LNCaP clone FGC (cell line): ENCODE data around the gene POLR3K.
A peak's percentile ranks its signal among the peaks of the same experiment; 100 is the strongest.
"Not testable (repeated sequence)": the region's sequence is repeated elsewhere in the genome, so short reads cannot be mapped to it uniquely, and the experiment has no call there.

Experiments
- DNase-seq: peaks from one replicate; pipeline ENCODE4 v3.0.0-alpha.2; 2011; ENCODE audit warnings: low read depth
- H3K4me3 ChIP-seq: 2 replicates; pipeline ENCODE4 v1.5.1; 2011; ENCODE audit warnings: mild to moderate bottlenecking, low read depth, low read length, control low read depth
- TF ChIP-seq, protein P1 (sequence below): IDR thresholded peaks from 2 replicates; pipeline ENCODE4 v1.5.1; 2012; ENCODE audit warnings: mild to moderate bottlenecking; ENCODE audit not compliant: control insufficient read depth, insufficient read depth; ENCODE audit errors: extremely low read depth

Gene POLR3K

DNA sequence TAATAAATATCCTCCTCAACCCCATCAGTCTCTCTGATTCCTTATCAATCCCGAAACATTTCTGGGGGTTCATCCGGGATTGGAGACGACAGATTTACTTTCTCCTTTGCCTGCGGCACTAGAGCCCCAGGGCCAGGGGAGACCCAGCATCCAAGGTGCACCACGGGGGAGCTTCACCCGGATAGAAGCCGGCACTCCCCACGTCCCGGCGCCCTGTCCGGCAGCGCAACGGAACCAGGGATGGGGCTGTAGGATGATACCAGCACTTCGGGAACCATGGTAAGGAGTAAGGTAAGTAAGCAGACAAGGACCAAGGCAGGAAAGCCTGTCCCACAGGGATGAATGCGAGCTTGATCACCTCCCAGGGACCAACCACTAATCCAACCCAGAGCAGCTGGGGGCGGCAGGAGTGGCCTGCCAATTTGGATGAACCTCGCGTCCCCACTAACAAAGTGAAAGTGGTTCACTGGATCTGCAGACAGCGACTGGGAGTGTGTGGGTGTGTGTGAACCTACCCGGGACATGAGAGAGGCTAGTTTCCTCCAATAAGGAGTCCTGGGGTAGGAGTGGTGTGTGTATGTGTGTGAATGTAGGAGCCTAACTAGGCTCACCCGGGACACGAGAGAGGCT is 11.9 kb downstream of the POLR3K start:
- TF ChIP-seq, protein P1, sequence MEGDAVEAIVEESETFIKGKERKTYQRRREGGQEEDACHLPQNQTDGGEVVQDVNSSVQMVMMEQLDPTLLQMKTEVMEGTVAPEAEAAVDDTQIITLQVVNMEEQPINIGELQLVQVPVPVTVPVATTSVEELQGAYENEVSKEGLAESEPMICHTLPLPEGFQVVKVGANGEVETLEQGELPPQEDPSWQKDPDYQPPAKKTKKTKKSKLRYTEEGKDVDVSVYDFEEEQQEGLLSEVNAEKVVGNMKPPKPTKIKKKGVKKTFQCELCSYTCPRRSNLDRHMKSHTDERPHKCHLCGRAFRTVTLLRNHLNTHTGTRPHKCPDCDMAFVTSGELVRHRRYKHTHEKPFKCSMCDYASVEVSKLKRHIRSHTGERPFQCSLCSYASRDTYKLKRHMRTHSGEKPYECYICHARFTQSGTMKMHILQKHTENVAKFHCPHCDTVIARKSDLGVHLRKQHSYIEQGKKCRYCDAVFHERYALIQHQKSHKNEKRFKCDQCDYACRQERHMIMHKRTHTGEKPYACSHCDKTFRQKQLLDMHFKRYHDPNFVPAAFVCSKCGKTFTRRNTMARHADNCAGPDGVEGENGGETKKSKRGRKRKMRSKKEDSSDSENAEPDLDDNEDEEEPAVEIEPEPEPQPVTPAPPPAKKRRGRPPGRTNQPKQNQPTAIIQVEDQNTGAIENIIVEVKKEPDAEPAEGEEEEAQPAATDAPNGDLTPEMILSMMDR = no peak
- no peak overlapping the region for H3K4me3 ChIP-seq
- DNase-seq = no peak

GRCh38 chr16:38941-39892 is 14.2 kb downstream of the POLR3K start:
- H3K4me3 ChIP-seq = no peak overlapping the region
- peak; percentile 30 for DNase-seq
- TF ChIP-seq, protein P1 = no peak

DNA sequence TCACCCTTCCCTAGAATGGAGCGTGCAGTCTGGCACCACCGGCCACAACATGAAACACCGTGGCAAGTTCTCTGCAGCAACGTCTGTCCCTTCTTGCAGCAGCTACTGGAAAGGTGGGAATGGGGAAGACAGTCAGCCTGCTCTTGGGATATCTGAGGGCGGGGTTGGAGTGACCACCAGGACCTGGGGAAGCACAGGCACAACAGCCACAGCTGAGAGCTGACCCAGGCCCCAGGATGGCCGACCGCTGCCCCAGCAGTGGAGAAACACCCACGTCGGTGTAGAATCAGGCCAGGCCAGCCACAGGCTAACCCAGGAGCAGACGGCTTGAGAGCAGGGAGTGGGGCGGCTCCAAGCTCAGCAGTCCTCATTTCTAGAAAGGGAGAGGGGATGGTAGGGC is 15.2 kb downstream of the POLR3K start:
- H3K4me3 ChIP-seq, DNase-seq: not testable (repeated sequence)

DNA sequence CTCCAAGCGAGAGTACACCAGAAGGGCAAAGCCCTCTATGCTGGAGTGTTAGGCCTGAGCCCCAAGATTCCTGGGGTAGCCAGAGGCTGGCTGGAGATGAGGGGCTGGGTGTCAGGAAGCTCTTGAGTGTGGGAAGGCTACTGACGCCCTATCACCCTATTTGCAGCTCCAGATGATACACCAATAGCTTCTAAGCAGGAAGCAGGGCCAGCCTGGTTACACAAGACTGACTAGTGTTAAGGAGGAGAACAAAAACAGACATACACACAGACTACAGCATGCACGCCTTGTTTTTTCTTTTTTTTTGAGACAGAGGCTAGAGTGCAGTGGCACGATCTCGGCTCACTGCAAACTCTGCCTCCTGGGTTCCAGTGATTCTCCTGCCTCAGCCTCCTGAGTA is 15.9 kb downstream of the POLR3K start:
- H3K4me3 ChIP-seq = no peak overlapping the region
- TF ChIP-seq, protein P1 = no peak
- DNase-seq = no peak

GRCh38 chr16:36336-36984 is 16.9 kb downstream of the POLR3K start:
- no peak overlapping the region for H3K4me3 ChIP-seq
- DNase-seq = no peak
- TF ChIP-seq, protein P1 = no peak

GRCh38 chr16:35678-36305 is 17.6 kb downstream of the POLR3K start:
- TF ChIP-seq, protein P1 = no peak
- no peak for DNase-seq
- no peak overlapping the region for H3K4me3 ChIP-seq
